SK-N-SH (cell line): Measurements from ENCODE around the gene TSPAN14. TPM values are rescaled to one million over a fixed set of nuclear protein-coding genes. Genes with fewer than 3 reads are reported as not detected.

Experiments
- CTCF ChIA-PET: fragments of 300-600, 350-600 bp; formaldehyde crosslinking; extraction: SDS; loops from one replicate; lab custom pipeline; 2021; lab: Yijun Ruan, JAX
- POLR2A ChIA-PET: fragments of 350-600 bp; sonication (Branson Sonifier 250); formaldehyde crosslinking; extraction: SDS; loops from one replicate; lab custom pipeline; 2020; ENCODE audit warnings: antibody characterized with exemption, inconsistent platforms; lab: Yijun Ruan, JAX
- DNase-seq: peaks from one replicate; pipeline ENCODE4 v3.0.0; 2012
- H2AFZ ChIP-seq: fragments of 200-600 bp; sonication (generic); 2 replicates; pipeline ENCODE4 v1.8.1; 2016; ENCODE audit warnings: antibody characterized with exemption, mild to moderate bottlenecking, low read depth
- H3F3A ChIP-seq: fragments of 200-600 bp; sonication (generic); replicated peaks from 2 replicates; pipeline ENCODE3; 2016; ENCODE audit warnings: antibody characterized with exemption, mild to moderate bottlenecking; ENCODE audit not compliant: insufficient read depth
- H3K27ac ChIP-seq, 2 experiments: fragments of 200-500 bp in 1 of 2; fragments of 200-600 bp in 1 of 2; sonication (Bioruptor generic) in 1 of 2; sonication (generic), shearing (Covaris generic) in 1 of 2; 2 replicates each; pipeline versions ENCODE4 v1.5.1 to v1.6.1; 2014 to 2016; ENCODE audit warnings: low read depth in 2 of 2, inconsistent platforms in 1 of 2, low read length in 1 of 2, mild to moderate bottlenecking in 1 of 2, mixed read lengths in 1 of 2
- H3K27me3 ChIP-seq: fragments of 200-600 bp; sonication (generic), shearing (Covaris generic); 2 replicates; pipeline ENCODE4 v1.6.1; 2016; ENCODE audit warnings: mixed run types; ENCODE audit not compliant: insufficient read depth
- H3K36me3 ChIP-seq, 2 experiments: fragments of 200-500 bp in 1 of 2; fragments of 200-600 bp in 1 of 2; sonication (Bioruptor generic) in 1 of 2; sonication (generic) in 1 of 2; replicated peaks in 1 of 2; 2 replicates each; pipeline versions ENCODE3 to v1.5.1; 2014 to 2016; ENCODE audit warnings: low read length in 1 of 2, mild to moderate bottlenecking in 1 of 2; ENCODE audit not compliant: insufficient read depth in 2 of 2, control insufficient read depth in 1 of 2
- H3K4me1 ChIP-seq, 2 experiments: fragments of 200-500 bp in 1 of 2; fragments of 200-600 bp in 1 of 2; sonication (Bioruptor generic) in 1 of 2; sonication (generic), shearing (Covaris generic) in 1 of 2; 2 replicates each; pipeline versions ENCODE4 v1.5.1 to v1.6.1; 2014 to 2016; ENCODE audit warnings: low read depth in 1 of 2, low read length in 1 of 2, mixed run types in 1 of 2; ENCODE audit not compliant: insufficient read depth in 2 of 2, control insufficient read depth in 1 of 2
- H3K4me2 ChIP-seq: fragments of 200-600 bp; sonication (generic), shearing (Covaris generic); 2 replicates; pipeline ENCODE4 v1.6.1; 2017; ENCODE audit warnings: mixed run types
- H3K4me3 ChIP-seq, 2 experiments: fragments of 200-500 bp in 1 of 2; fragments of 200-600 bp in 1 of 2; sonication (Bioruptor generic) in 1 of 2; sonication (generic), shearing (Covaris generic) in 1 of 2; 2 replicates each; pipeline versions ENCODE4 v1.5.1 to v1.8.1; 2014 to 2016; ENCODE audit warnings: low read depth in 2 of 2, inconsistent platforms in 1 of 2, low read length in 1 of 2, mild to moderate bottlenecking in 1 of 2, mixed read lengths in 1 of 2, moderate library complexity in 1 of 2
- H3K79me2 ChIP-seq: fragments of 200-600 bp; sonication (generic); 2 replicates; pipeline ENCODE4 v1.8.1; 2017; ENCODE audit warnings: mild to moderate bottlenecking; ENCODE audit not compliant: insufficient read depth
- H3K9ac ChIP-seq: fragments of 200-600 bp; sonication (generic); 2 replicates; pipeline ENCODE4 v1.6.1; 2017; ENCODE audit warnings: mixed run types
- H3K9me2 ChIP-seq: fragments of 200-600 bp; sonication (generic); 2 replicates; pipeline ENCODE4 v1.6.1; 2017; ENCODE audit warnings: mixed run types
- H3K9me3 ChIP-seq: fragments of 200-600 bp; sonication (generic); 2 replicates; pipeline ENCODE4 v1.6.1; 2017; ENCODE audit warnings: mixed run types, mild to moderate bottlenecking, moderate library complexity
- H4K20me1 ChIP-seq: fragments of 200-600 bp; sonication (generic); 2 replicates; pipeline ENCODE4 v1.6.1; 2017; ENCODE audit warnings: mild to moderate bottlenecking, mixed run types; ENCODE audit not compliant: insufficient read depth
- CHD2 ChIP-seq: fragments of 150-350 bp; IDR thresholded peaks from 2 replicates; pipeline ENCODE4 v1.6.1; 2018; ENCODE audit warnings: low read length; ENCODE audit not compliant: partially characterized antibody
- CTCF ChIP-seq: fragments of 200-600 bp; sonication (generic); IDR thresholded peaks from 2 replicates; pipeline ENCODE4 v1.6.1; 2017; ENCODE audit warnings: antibody characterized with exemption, mild to moderate bottlenecking, moderate library complexity
- ELF1 ChIP-seq: IDR thresholded peaks from 2 replicates; pipeline ENCODE4 v1.4.0; 2012
- EP300 ChIP-seq, 2 experiments: IDR thresholded peaks; 2 replicates each; pipeline versions ENCODE4 v1.4.0 to v1.6.1; 2012; ENCODE audit warnings: borderline replicate concordance in 1 of 2, low read depth in 1 of 2, low read length in 1 of 2
- FOXJ3 ChIP-seq: sonication (generic); formaldehyde crosslinking; IDR thresholded peaks from 2 replicates; pipeline ENCODE4 v1.5.1; 2020; ENCODE audit warnings: mild to moderate bottlenecking, missing genetic modification reagents
- GABPA ChIP-seq: IDR thresholded peaks from 2 replicates; pipeline ENCODE4 v1.4.0; 2012; ENCODE audit warnings: low read depth, mild to moderate bottlenecking
- JUND ChIP-seq: IDR thresholded peaks from 2 replicates; pipeline ENCODE4 v1.4.0; 2012
- MAX ChIP-seq: IDR thresholded peaks from 2 replicates; pipeline ENCODE4 v1.4.0; 2012; ENCODE audit warnings: low read depth
- MEF2A ChIP-seq: IDR thresholded peaks from 2 replicates; pipeline ENCODE4 v1.4.0; 2012; ENCODE audit warnings: low read depth, borderline replicate concordance
- MXI1 ChIP-seq: IDR thresholded peaks from 2 replicates; pipeline ENCODE4 v1.6.1; 2012; ENCODE audit warnings: mild to moderate bottlenecking, low read depth, low read length, improper control_type of control experiment
- NFIC ChIP-seq: IDR thresholded peaks from 2 replicates; pipeline ENCODE4 v1.4.0; 2012; ENCODE audit warnings: borderline replicate concordance
- NRF1 ChIP-seq: IDR thresholded peaks from 2 replicates; pipeline ENCODE4 v1.6.1; 2012; ENCODE audit warnings: low read depth, mild to moderate bottlenecking, low read length
- RAD21 ChIP-seq: IDR thresholded peaks from 2 replicates; pipeline ENCODE4 v1.6.1; 2012; ENCODE audit warnings: mild to moderate bottlenecking, low read length
- RXRA ChIP-seq: IDR thresholded peaks from 2 replicates; pipeline ENCODE4 v1.4.0; 2012; ENCODE audit warnings: low read depth, mild to moderate bottlenecking, borderline replicate concordance
- SMC3 ChIP-seq: IDR thresholded peaks from 2 replicates; pipeline ENCODE4 v1.6.1; 2012; ENCODE audit warnings: low read depth, low read length, improper control_type of control experiment
- TAF1 ChIP-seq: IDR thresholded peaks from 2 replicates; pipeline ENCODE4 v1.6.1; 2012; ENCODE audit warnings: low read depth, mild to moderate bottlenecking, low read length, moderate library complexity, borderline replicate concordance
- TEAD4 ChIP-seq: IDR thresholded peaks from 2 replicates; pipeline ENCODE4 v1.4.0; 2012; ENCODE audit warnings: mild to moderate bottlenecking, borderline replicate concordance; ENCODE audit not compliant: insufficient read depth
- ZBTB33 ChIP-seq: IDR thresholded peaks from 2 replicates; pipeline ENCODE4 v1.4.0; 2012; ENCODE audit warnings: low read depth, borderline replicate concordance
- WGBS: methylation state at CpG from one replicate; pipeline ENCODE4 v1.1.6; 2017; ENCODE audit warnings: low lambda C conversion rate; 5-methylcytosine and 5-hydroxymethylcytosine counted together
- polyA plus RNA-seq, 3 experiments: library from polyadenylated mRNA; depleted of rRNA; stranded (reverse); fragments of >200 nt; gene quantifications; 2 replicates each; pipeline ENCODE4 v1.2.3, GENCODE V29; 2012
- TF ChIP-seq, protein P1 (sequence below): fragments of 150-350 bp; IDR thresholded peaks from 2 replicates; pipeline ENCODE4 v1.6.1; 2017; ENCODE audit warnings: antibody characterized with exemption, low read length, low read depth, borderline replicate concordance

The TSPAN14 gene
- polyA plus RNA-seq, 1 of the 3 experiments (the other 2 are of a cell fraction) = 78.1 TPM

- Histone ChIP-seq H3K36me3 (peaks cover 18 to 59% of the 10 kb centered on the region in 2 experiments), H3K9me2 (no peaks in the 10 kb centered on the region), H3K9ac (no peak overlapping the region), H3K4me1 (no peaks in the 10 kb centered on the region), H4K20me1 (no peaks in the 10 kb centered on the region), H3K27me3 (no peaks in the 10 kb centered on the region), H3F3A (no peaks in the 10 kb centered on the region), H3K79me2 (no peaks in the 10 kb centered on the region), H3K27ac (no peak overlapping the region), H3K9me3 (no peaks in the 10 kb centered on the region), H2AFZ (no peak overlapping the region), H3K4me2 (no peak overlapping the region), H3K4me3 (no peak overlapping the region)
- TF ChIP-seq CTCF (no peak), EP300 (IDR thresholded peaks at IDR 0.05; ENCODE audit: borderline replicate concordance in 1 of 2, low read depth in 1 of 2, low read length in 1 of 2) (no peak), TAF1 (no peak), NFIC (no peak), NRF1 (no peak), TEAD4 (no peak), FOXJ3 (CRISPR knock-in tag) (no peak), MEF2A (no peak), ELF1 (no peak), CHD2 (no peak), RAD21 (no peak), MXI1 (no peak), RXRA (no peak)
- ChIA-PET POLR2A (no interaction called here), CTCF (interaction anchor here (3.2 kb wide), 1 partner anchor 13 kb away, joined by 17 read pairs; no protein-coding TSS in a partner anchor)
- DNase-seq = no peak
- 97% methylated on average over 7 of the region's 7 CpGs for WGBS
These were observed 64.8 kb downstream of the TSPAN14 start for GRCh38 chr10:80518807-80519360.

DNA sequence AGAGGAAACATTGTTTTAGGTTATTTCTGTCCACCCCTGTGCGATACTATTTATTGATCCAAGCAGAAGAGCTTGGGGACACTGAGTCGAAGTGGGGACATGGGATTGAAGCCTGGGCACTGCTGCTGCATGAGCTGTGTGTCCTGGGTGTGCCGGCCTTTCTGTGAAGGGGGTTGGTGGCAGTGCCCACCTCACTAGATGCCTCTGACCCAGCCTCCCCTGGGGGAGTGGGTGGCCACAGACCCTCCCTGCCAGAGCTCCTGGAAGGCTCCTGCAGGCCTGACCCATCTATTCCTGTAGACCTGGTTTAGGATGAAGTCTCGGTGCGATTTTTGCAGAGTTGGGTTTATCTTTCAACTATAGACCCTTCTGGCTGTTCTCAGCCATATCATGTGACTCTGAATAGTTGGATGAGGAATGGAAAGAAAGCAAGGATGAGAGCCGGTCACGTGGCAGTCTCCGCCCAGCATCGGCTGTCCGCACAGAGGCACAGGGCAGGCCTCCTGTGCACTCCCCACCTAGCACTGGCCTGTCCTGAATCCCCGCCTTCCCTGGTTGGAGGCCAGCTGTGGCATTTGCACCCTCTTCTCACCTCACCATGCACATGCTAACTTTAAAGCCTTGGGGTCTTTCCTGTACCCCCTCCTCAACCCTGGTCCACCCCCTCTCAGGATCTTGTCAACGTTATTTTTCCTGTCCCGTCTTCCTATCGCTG is 66.0 kb downstream of the TSPAN14 start:
- POLR2A ChIA-PET = interaction anchor here (0.6 kb wide), 1 partner anchor 126 kb away, joined by 3 read pairs; no protein-coding TSS in a partner anchor
- H4K20me1 ChIP-seq = no peaks in the 10 kb centered on the region
- WGBS = 92% methylated on average over 14 of the region's 14 CpGs
- H3K9ac ChIP-seq = no peak overlapping the region
- no peaks in the 10 kb centered on the region for H3K79me2 ChIP-seq
- H3K9me3 ChIP-seq = no peaks in the 10 kb centered on the region
- peaks cover 3% of the 10 kb centered on the region for H3F3A ChIP-seq
- CTCF ChIA-PET = interaction anchor here (0.6 to 3.2 kb wide), 4 partner anchors 15 to 1236 kb away, joined by 3 to 17 read pairs (median 4); no protein-coding TSS in a partner anchor
- no peaks in the 10 kb centered on the region for H3K27me3 ChIP-seq
- peaks cover 6 to 49% of the 10 kb centered on the region in 2 experiments for H3K36me3 ChIP-seq
- H3K4me2 ChIP-seq = no peak overlapping the region
- no peaks in the 10 kb centered on the region for H3K9me2 ChIP-seq
- H3K4me1 ChIP-seq = no peaks in the 10 kb centered on the region
- H2AFZ ChIP-seq = no peak overlapping the region
- no peak for DNase-seq
- H3K27ac ChIP-seq = no peak overlapping the region
- H3K4me3 ChIP-seq = no peak overlapping the region
- TF ChIP-seq CTCF = no peak
- no peak for TF ChIP-seq MAX
- TF ChIP-seq ZBTB33 = no peak
- TF ChIP-seq GABPA = no peak
- TF ChIP-seq SMC3 = no peak
- no peak for TF ChIP-seq FOXJ3 (CRISPR knock-in tag)
- TF ChIP-seq TEAD4 = no peak
- no peak for TF ChIP-seq NFIC
- TF ChIP-seq CHD2 = no peak
- no peak for TF ChIP-seq JUND
- TF ChIP-seq, protein P1, sequence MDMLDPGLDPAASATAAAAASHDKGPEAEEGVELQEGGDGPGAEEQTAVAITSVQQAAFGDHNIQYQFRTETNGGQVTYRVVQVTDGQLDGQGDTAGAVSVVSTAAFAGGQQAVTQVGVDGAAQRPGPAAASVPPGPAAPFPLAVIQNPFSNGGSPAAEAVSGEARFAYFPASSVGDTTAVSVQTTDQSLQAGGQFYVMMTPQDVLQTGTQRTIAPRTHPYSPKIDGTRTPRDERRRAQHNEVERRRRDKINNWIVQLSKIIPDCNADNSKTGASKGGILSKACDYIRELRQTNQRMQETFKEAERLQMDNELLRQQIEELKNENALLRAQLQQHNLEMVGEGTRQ = no peak
